GM23338 (cell line): Measurements from ENCODE around the gene ACAP1. TPM values are rescaled to one million over a fixed set of nuclear protein-coding genes. Genes with fewer than 3 reads are reported as not detected.

Experiments
- CREB1 ChIP-seq: fragments of 250-450 bp; sonication (Bioruptor Pico); IDR thresholded peaks from 2 replicates; pipeline ENCODE4 v1.5.0; 2020; ENCODE audit warnings: low read depth, mild to moderate bottlenecking, moderate library complexity
- ETS1 ChIP-seq: IDR thresholded peaks from 2 replicates; pipeline ENCODE4 v1.6.1; 2016; ENCODE audit warnings: antibody characterized with exemption
- EZH2 ChIP-seq: fragments of 200-600 bp; sonication (generic); IDR thresholded peaks from one replicate; pipeline ENCODE4 v1.8.0; 2017; ENCODE audit warnings: antibody characterized with exemption, mild to moderate bottlenecking, low read depth; ENCODE audit not compliant: unreplicated experiment
- EZH2phosphoT487 ChIP-seq: fragments of 200-600 bp; sonication (generic); IDR thresholded peaks from one replicate; pipeline ENCODE4 v1.8.1; 2018; ENCODE audit warnings: antibody characterized with exemption; ENCODE audit not compliant: unreplicated experiment
- JUNB ChIP-seq: IDR thresholded peaks from one replicate; pipeline ENCODE4 v1.6.1; 2016; ENCODE audit warnings: antibody characterized with exemption; ENCODE audit not compliant: unreplicated experiment
- STAT1 ChIP-seq: IDR thresholded peaks from one replicate; pipeline ENCODE4 v1.6.1; 2016; ENCODE audit warnings: antibody characterized with exemption; ENCODE audit not compliant: unreplicated experiment
- ZNF331 ChIP-seq: fragments of 250-450 bp; sonication (Bioruptor Pico); IDR thresholded peaks from 2 replicates; pipeline ENCODE4 v1.5.0; 2020; ENCODE audit warnings: low read depth, mild to moderate bottlenecking, moderate library complexity
- ZNF462 ChIP-seq: fragments of 250-450 bp; sonication (Bioruptor Pico); IDR thresholded peaks from 2 replicates; pipeline ENCODE4 v1.5.0; 2020; ENCODE audit warnings: mild to moderate bottlenecking, moderate library complexity
- polyA plus RNA-seq: library from polyadenylated mRNA; unstranded; fragments of >200 nt; fragmentation: Nextera tagmentation; extraction: Ambion mirVana; gene quantifications from 2 replicates; pipeline ENCODE4 v1.2.1, GENCODE V29; 2016
- total RNA-seq: library from RNA; depleted of rRNA; stranded (reverse); fragments of >200 nt; shearing (Covaris generic); gene quantifications from 2 replicates; pipeline ENCODE4 v1.2.3, GENCODE V29; 2014

Gene ACAP1
- total and polyA plus RNA-seq, 2 experiments from 2014 or later, result 30.7 to 40.1 TPM

- TF ChIP-seq ZNF462 (CRISPR knock-in tag) (no peak), EZH2phosphoT487 (no peak), ETS1 (0 out of 2 replicates have a peak, but pooled peaks have one; percentile 28), JUNB (no peak), CREB1 (CRISPR knock-in tag) (0 out of 2 replicates have a peak, but pooled peaks have one; percentile 11), ZNF331 (CRISPR knock-in tag) (no peak), STAT1 (no peak), EZH2 (no peak)
Measured at GRCh38 chr17:7296189-7296861, 40.0 kb upstream of the ACAP1 start (continued).
